ENCODE data around the gene RRP36.

RRP36 gene

GRCh38 chr6:43076464-43077332, 55.3 kb downstream of the RRP36 start:
- H3K4me1 ChIP-seq: peaks cover 9% of the 10 kb centered on the region
- in situ Hi-C loops (cut with MboI; ENCODE audit: low sequenced_read_pairs): no loop called here
- peak; percentile 45 to 69 for DNase-seq (ENCODE audit: low spot score in 2 of 2)
- no peaks in the 10 kb centered on the region; the same call in 1 of the 2 replicates for H3K36me3 ChIP-seq (replicated peaks)
- H3K4me3 ChIP-seq: peak overlapping the region; percentile 95
- no peaks in the 10 kb centered on the region for H3K9me3 ChIP-seq
- H3K27me3 ChIP-seq (ENCODE audit: low read depth): no peaks in the 10 kb centered on the region

GRCh38 chr6:43077333-43077809, 55.9 kb downstream of the RRP36 start:
- peaks cover 9% of the 10 kb centered on the region for H3K4me1 ChIP-seq
- DNase-seq (ENCODE audit: low spot score in 2 of 2): no peak
- in situ Hi-C loops (cut with MboI; ENCODE audit: low sequenced_read_pairs): no loop called here
- no peaks in the 10 kb centered on the region for H3K27me3 ChIP-seq (ENCODE audit: low read depth)
- no peaks in the 10 kb centered on the region for H3K9me3 ChIP-seq
- no peaks in the 10 kb centered on the region; the same call in 1 of the 2 replicates for H3K36me3 ChIP-seq (replicated peaks)
- peak overlapping the region; percentile 95 for H3K4me3 ChIP-seq

GRCh38 chr6:43077981-43078511, 56.6 kb downstream of the RRP36 start:
- H3K27me3 ChIP-seq (ENCODE audit: low read depth): no peaks in the 10 kb centered on the region
- in situ Hi-C loops (cut with MboI; ENCODE audit: low sequenced_read_pairs): no loop called here
- H3K9me3 ChIP-seq: no peaks in the 10 kb centered on the region
- H3K4me1 ChIP-seq: peaks cover 9% of the 10 kb centered on the region
- H3K4me3 ChIP-seq: peak overlapping the region; percentile 95
- DNase-seq (ENCODE audit: low spot score in 2 of 2): peak in 1 of 2 experiments; percentile 27
- no peaks in the 10 kb centered on the region; the same call in 1 of the 2 replicates for H3K36me3 ChIP-seq (replicated peaks)

- no peak for DNase-seq (ENCODE audit: low spot score in 2 of 2)
- peaks cover 9% of the 10 kb centered on the region for H3K4me1 ChIP-seq
- no peaks in the 10 kb centered on the region; the same call in 1 of the 2 replicates for H3K36me3 ChIP-seq (replicated peaks)
- no peak overlapping the region for H3K4me3 ChIP-seq
- in situ Hi-C loops (cut with MboI; ENCODE audit: low sequenced_read_pairs): no loop called here
- H3K9me3 ChIP-seq: no peaks in the 10 kb centered on the region
- no peaks in the 10 kb centered on the region for H3K27me3 ChIP-seq (ENCODE audit: low read depth)
Observed at GRCh38 chr6:43078691-43079090, 57.3 kb downstream of the RRP36 start.
